Heart left ventricle (tissue), 13 donors: ENCODE data around the gene CTDP1.

ENCODE experiments used
- CTCF ChIP-seq, 12 donors: fragments of 200-600 bp; sonication (generic) in 4 of 12; IDR thresholded peaks; one replicate each; pipeline versions ENCODE4 v1.5.0 to v1.8.0; 2018 to 2022; ENCODE audit warnings: antibody characterized with exemption in 12 of 12, mild to moderate bottlenecking in 5 of 12
- POLR2A ChIP-seq, 2 donors: fragments of 450-650 bp; IDR thresholded peaks; one replicate each; pipeline ENCODE4 v1.6.1; 2017; ENCODE audit warnings: antibody characterized with exemption in 2 of 2, mild to moderate bottlenecking in 2 of 2, moderate library complexity in 2 of 2
- donor health status: ischemic (EF 13 %, LVEDD 7.1; RV severe dilation, severe dysfunction).
- donor health status: DM: no; HTN: yes; CAD: no.
- donor health status: DM: no; HTN: no; CAD: no.
- donor health status: ischemic (EF 25% LVEDD 6.9; RV normal size, moderate dysfunction).
- donor health status: ischemic (EF 25% LVEDD 5.7; RV mildly dilated, moderate dysfunction).
- donor health status: ischemic (EF 35%, LVEDD 5.7; RV mildly dilated, moderate dysfunction).
- donor health status: nonischemic (EF 11% LVEDD 7.7; RV severe dilation, severe dysfunction).
- donor health status: DM: yes; HTN: yes; CAD: no.
- donor health status: PGD.
- donor health status: ischemic (EF 29% LVEDD 5.4; RV normal size, mild dysfunction).
- donor health status: nonischemic (EF 23%, LVEDD 6.1; RV moderate dilation, normal function).

DNA sequence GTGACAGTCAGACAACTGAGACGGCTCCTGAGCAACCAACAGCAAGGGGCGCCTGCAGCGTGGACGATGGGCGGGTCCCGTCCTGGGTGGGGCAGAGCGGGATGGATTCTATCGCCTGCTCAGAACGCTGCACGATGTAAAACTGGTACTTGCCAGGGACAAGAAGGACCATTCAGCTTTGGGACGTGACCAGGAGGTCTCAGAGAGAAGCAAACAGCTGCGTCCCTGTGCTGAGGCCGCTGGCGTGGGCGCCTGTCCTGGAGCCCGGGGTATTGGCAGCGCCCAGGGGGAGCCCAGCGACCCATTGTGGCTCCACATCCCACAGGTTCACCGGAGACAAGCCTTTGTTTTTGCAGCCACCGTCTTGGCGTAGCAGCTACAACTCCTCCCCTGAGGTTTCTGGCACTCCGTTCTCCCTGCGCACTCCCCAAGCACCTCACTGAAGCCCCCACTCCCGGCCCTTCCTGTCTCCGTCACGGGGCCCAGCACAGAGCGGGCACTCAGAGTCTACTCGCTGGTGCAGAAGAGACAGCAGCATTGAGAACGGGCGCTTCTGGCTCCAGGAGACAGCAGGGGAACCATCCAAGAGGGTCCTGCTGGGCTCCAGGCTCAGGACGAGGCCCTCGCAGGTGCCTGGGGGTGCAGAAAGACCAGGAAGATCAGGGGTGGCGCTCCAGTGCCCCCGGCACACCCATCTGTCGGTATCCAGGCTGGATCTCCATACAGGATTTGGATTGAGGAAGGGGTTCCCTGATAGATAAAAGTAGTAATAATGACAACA lies 96.0 kb downstream of the CTDP1 start:
- TF ChIP-seq CTCF (IDR thresholded peaks at IDR 0.05) (no peak), POLR2A (IDR thresholded peaks at IDR 0.05) (no peak)
